T-helper 2 cell treated with Interferon-gamma antibody and Interleukin-4, amounts not matched to agents 5 μg/mL and 100 μg/mL, for 36 hours (primary cell): ENCODE results near the gene GPR160.
A peak's percentile ranks its signal among the peaks of the same experiment; 100 is the strongest.
"Not testable (repeated sequence)": the region's sequence is repeated elsewhere in the genome, so short reads cannot be mapped to it uniquely, and the experiment has no call there.

Experiments
- DNase-seq: peaks from one replicate; pipeline ENCODE4 v3.0.0; 2021; ENCODE audit warnings: low spot score
- H3K27ac Mint-ChIP-seq: one replicate; pipeline ENCODE4 v1.8.0; 2021; ENCODE audit warnings: mild to moderate bottlenecking, mixed read lengths
- H3K27me3 Mint-ChIP-seq: one replicate; pipeline ENCODE4 v1.8.0; 2021; ENCODE audit warnings: low read depth, mixed read lengths
- H3K36me3 Mint-ChIP-seq: one replicate; pipeline ENCODE4 v1.8.0; 2021; ENCODE audit warnings: low read depth, mixed read lengths
- H3K4me1 Mint-ChIP-seq: one replicate; pipeline ENCODE4 v1.8.0; 2021; ENCODE audit warnings: low read depth, mixed read lengths
- H3K4me3 Mint-ChIP-seq: one replicate; pipeline ENCODE4 v1.8.0; 2022; ENCODE audit warnings: mild to moderate bottlenecking, moderate library complexity, mixed read lengths
- H3K9me3 Mint-ChIP-seq: one replicate; pipeline ENCODE4 v1.8.0; 2021; ENCODE audit warnings: mixed read lengths

GPR160 gene

DNA sequence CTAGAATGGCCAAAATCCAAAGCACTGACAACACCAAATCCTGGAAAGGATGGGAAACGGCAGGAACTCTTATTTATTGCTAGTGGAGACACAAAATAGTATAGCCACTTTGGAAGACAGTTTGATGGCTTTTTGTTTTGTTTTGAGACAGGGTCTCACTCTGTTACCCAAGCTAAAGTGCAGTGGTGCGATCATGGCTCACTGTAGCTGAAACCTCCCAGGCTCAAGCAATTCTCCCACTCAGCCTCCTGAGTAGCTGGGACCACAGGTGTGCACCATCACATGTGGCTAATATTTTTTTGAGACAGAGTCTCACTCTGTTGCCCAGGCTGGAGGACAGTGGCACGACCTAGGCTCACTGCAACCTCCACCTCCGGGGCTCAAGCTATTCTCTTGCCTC lies 27.3 kb upstream of the GPR160 start:
- peaks cover 5% of the 10 kb centered on the region for H3K36me3 Mint-ChIP-seq
- H3K4me3 Mint-ChIP-seq: no peak overlapping the region
- no peaks in the 10 kb centered on the region for H3K9me3 Mint-ChIP-seq
- no peaks in the 10 kb centered on the region for H3K27me3 Mint-ChIP-seq
- H3K4me1 Mint-ChIP-seq: peaks cover 15% of the 10 kb centered on the region
- H3K27ac Mint-ChIP-seq: no peak overlapping the region
- DNase-seq: no peak

- Mint-ChIP-seq H3K4me1 (peaks cover 5% of the 10 kb centered on the region), H3K27ac (no peak overlapping the region), H3K4me3 (no peak overlapping the region), H3K27me3 (peaks cover 2% of the 10 kb centered on the region), H3K9me3 (no peaks in the 10 kb centered on the region), H3K36me3 (no peaks in the 10 kb centered on the region)
- DNase-seq: no peak
These were observed 25.0 kb upstream of the GPR160 start for GRCh38 chr3:170012683-170013400.

DNA sequence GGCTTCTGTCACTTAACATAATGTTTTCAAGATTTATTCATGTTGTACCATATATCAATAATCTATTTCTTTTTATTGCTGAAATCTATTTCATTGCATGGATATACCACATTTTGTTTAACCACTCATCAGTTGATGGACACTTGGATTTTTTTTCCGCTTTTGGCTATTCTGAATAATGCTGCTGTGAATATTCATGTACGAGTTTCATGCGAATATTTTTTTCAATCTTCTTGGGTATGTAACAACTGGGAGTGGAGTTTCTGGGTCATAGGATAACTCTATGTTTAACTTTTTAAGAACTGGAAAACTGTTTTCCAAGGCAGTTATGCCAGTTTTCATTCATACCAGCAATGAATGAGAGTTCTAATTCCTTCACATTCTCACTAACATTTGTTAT lies 21.7 kb upstream of the GPR160 start:
- no peak for DNase-seq
- peaks cover 10% of the 10 kb centered on the region for H3K4me1 Mint-ChIP-seq
- H3K36me3 Mint-ChIP-seq: no peaks in the 10 kb centered on the region
- H3K27ac Mint-ChIP-seq: no peak overlapping the region
- H3K9me3 Mint-ChIP-seq: no peaks in the 10 kb centered on the region
- peaks cover 11% of the 10 kb centered on the region for H3K27me3 Mint-ChIP-seq
- no peak overlapping the region for H3K4me3 Mint-ChIP-seq

DNA sequence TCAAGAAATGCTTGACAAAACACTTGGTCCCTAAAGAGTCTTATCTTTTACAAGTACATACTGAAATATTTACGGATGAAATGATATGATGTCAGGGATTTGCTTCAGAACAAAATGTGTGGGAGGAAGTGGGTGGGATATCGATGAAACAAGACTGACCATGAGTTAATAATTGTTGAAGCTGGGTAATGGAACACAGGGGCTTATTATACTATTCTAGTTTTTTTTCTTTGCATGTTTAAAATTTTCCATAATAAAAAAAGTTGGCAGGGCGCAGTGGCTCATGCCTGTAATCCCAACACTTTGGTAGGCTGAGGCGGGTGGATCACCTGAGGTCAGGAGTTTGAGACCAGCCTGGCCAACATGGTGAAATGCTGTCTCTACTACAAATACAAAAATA lies 18.5 kb upstream of the GPR160 start:
- Mint-ChIP-seq H3K4me1 (peaks cover 11% of the 10 kb centered on the region), H3K27me3 (peaks cover 14% of the 10 kb centered on the region)
- H3K9me3 Mint-ChIP-seq, DNase-seq, H3K4me3 Mint-ChIP-seq, H3K27ac Mint-ChIP-seq, H3K36me3 Mint-ChIP-seq: not testable (repeated sequence)

DNA sequence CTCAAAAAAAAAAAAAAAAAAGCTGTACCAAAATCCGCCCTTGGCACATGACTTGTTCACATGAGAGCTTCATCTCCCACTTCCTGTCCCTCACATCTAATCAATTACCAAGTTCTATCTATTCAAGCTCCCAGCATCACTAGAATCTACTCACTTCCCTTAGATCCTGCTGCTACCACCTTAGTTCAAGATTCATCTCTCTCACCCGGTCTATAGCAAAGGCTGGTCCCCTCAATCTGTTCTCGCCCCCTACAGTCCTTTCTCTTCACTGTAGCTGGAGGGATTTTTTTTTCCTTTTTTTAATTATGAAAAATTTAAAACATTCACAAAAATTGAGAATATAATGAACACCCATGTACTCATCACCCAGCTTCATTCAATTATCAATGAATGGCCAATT lies 16.7 kb upstream of the GPR160 start:
- H3K36me3 Mint-ChIP-seq: no peaks in the 10 kb centered on the region

GRCh38 chr3:170022336-170022735 lies 15.5 kb upstream of the GPR160 start:
- Mint-ChIP-seq H3K36me3 (peaks cover 2% of the 10 kb centered on the region), H3K27me3 (peaks cover 13% of the 10 kb centered on the region), H3K9me3 (peaks cover 4% of the 10 kb centered on the region), H3K4me3 (no peak overlapping the region), H3K27ac (no peak overlapping the region), H3K4me1 (peaks cover 19% of the 10 kb centered on the region)
- DNase-seq: no peak

More for the DNA sequence above, 16.7 kb upstream of the GPR160 start:
- no peak for DNase-seq
- Mint-ChIP-seq H3K9me3 (no peaks in the 10 kb centered on the region), H3K27me3 (peaks cover 15% of the 10 kb centered on the region), H3K4me1 (peaks cover 15% of the 10 kb centered on the region), H3K4me3 (no peak overlapping the region), H3K27ac (no peak overlapping the region)

DNA sequence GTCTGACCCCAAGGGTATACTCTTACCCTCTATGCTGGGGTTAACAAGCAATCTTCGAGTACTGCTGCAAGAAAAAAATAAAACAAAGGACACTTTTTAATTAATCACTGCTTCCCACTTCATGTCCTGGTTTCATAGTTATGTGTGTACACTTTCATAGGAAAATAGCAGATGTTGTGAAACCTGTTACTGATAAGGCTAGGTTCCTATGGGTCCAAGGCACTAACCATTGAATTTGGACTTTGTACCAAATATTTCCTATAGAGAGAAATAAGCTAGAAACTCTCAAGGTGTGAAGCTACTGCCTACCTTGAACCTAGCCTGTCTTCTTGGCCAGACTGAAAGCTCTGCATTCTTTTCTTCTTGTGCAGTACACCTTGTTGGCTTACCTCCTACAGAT lies 14.6 kb upstream of the GPR160 start:
- Mint-ChIP-seq H3K36me3 (peaks cover 4% of the 10 kb centered on the region), H3K9me3 (peaks cover 8% of the 10 kb centered on the region), H3K27me3 (peaks cover 10% of the 10 kb centered on the region)

GRCh38 chr3:170024581-170024980 lies 13.2 kb upstream of the GPR160 start:
- peaks cover 4% of the 10 kb centered on the region for H3K27me3 Mint-ChIP-seq
- H3K4me1 Mint-ChIP-seq: peaks cover 25% of the 10 kb centered on the region
- H3K4me3 Mint-ChIP-seq: no peak overlapping the region
- no peak overlapping the region for H3K27ac Mint-ChIP-seq
- H3K36me3 Mint-ChIP-seq: peaks cover 4% of the 10 kb centered on the region
- no peak for DNase-seq
- peaks cover 8% of the 10 kb centered on the region for H3K9me3 Mint-ChIP-seq

More for the DNA sequence above, 14.6 kb upstream of the GPR160 start:
- no peak for DNase-seq
- H3K4me1 Mint-ChIP-seq: peaks cover 25% of the 10 kb centered on the region
- H3K4me3 Mint-ChIP-seq: no peak overlapping the region
- H3K27ac Mint-ChIP-seq: no peak overlapping the region

DNA sequence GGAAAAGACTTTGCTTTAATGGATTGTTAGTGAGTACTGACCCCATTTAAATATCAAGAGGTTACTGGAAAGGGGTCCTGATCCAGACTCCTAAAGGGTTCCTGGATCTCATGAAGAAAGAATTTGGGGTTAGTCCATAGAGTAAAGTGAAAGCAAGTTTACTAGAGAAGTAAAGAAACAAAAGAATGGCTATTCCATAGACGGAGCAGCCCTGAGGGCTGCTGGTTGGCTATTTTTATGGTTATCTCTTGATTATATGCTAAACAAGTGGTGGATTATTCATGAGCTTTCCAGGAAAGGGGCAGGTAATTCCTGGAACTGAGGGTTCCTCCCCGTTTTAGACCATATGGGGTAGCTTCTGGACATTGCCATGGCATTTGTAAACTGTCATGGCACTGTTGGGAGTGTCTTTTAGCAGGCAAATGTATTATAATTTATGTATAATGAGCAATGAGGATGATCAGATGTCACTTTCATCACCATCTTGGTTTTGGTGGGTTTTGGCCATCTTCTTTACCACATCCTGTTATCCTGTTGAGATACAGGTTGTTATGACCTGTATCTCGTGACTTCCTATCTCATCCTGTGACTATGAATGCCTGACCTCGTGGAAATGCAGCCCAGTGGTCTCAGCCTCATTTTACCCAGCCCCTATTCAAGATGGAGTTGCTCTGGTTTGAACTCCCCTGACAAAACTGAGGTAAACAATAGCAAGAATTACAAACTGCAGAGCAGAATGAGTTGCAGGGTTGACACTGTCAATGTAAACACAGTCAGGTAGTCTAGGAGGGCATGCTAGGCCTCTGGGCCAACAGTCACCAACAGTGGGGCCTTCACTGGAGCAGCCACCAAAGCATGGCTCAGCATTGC lies 10.3 kb upstream of the GPR160 start:
- Mint-ChIP-seq H3K27ac (peak overlapping the region; percentile 85), H3K27me3 (peaks cover 4% of the 10 kb centered on the region), H3K4me3 (peak overlapping the region; percentile 44), H3K36me3 (peaks cover 4% of the 10 kb centered on the region), H3K9me3 (peaks cover 8% of the 10 kb centered on the region), H3K4me1 (peaks cover 29% of the 10 kb centered on the region)
- DNase-seq: peak; percentile 8

DNA sequence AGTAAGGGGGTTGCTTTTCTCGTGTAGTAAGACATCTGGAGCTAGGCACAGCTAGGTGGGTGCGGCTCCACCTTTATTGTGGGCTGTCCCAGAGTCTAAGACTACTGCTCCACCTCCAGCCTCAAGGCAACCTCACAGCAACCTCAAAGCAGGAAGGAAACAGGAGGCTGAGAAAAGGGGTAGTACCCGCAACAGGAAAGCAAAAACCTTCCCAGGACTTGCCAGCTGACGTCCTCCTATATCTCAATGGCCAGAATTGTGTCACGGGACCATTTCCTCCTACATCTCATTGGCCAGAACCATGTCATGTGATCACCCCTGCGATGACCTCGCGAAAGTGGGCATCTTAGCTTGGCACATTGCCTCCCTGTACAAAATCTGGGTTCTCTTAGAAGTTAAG lies 4.3 kb upstream of the GPR160 start:
- peaks cover 33% of the 10 kb centered on the region for H3K4me1 Mint-ChIP-seq
- H3K27ac Mint-ChIP-seq: peak overlapping the region; percentile 43

GRCh38 chr3:170038434-170039110 lies 777 bp downstream of the GPR160 start:
- Mint-ChIP-seq H3K27me3 (peaks cover 3% of the 10 kb centered on the region), H3K36me3 (peaks cover 9% of the 10 kb centered on the region), H3K4me1 (peaks cover 17% of the 10 kb centered on the region), H3K9me3 (peaks cover 3% of the 10 kb centered on the region), H3K4me3 (peak overlapping the region; percentile 86), H3K27ac (peak overlapping the region; percentile 65)
- no peak for DNase-seq

More for the DNA sequence above, 4.3 kb upstream of the GPR160 start:
- DNase-seq: peak; percentile 20
- H3K9me3 Mint-ChIP-seq: peaks cover 5% of the 10 kb centered on the region
- no peaks in the 10 kb centered on the region for H3K27me3 Mint-ChIP-seq
- peaks cover 5% of the 10 kb centered on the region for H3K36me3 Mint-ChIP-seq
- H3K4me3 Mint-ChIP-seq: peak overlapping the region; percentile 52

- Mint-ChIP-seq H3K9me3 (no peaks in the 10 kb centered on the region), H3K27me3 (peaks cover 3% of the 10 kb centered on the region), H3K27ac (no peak overlapping the region), H3K4me3 (no peak overlapping the region), H3K4me1 (peaks cover 17% of the 10 kb centered on the region), H3K36me3 (peaks cover 9% of the 10 kb centered on the region)
- DNase-seq: no peak
These were observed 2.6 kb downstream of the GPR160 start for GRCh38 chr3:170040418-170040817.

DNA sequence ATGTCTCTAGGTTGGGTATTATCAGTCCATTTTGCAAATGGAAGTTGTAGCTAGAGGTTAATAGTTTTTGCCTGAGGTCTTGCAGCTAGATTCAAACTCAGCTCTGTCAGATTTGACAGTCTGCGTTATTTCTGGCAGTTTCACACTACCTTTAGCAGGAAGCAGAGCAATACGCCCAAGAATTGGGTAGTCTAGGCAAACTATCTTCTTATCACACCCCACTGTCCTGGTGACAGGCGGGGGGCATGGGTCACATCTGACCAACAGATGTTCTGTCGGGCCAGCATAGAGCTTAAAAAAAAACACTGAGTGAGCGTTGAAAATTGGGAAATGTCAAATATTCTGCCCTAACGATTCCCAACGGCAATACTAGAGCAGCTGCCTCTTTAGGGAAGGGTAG lies 5.7 kb downstream of the GPR160 start:
- H3K36me3 Mint-ChIP-seq: peaks cover 9% of the 10 kb centered on the region
- peaks cover 3% of the 10 kb centered on the region for H3K27me3 Mint-ChIP-seq
- H3K4me3 Mint-ChIP-seq: no peak overlapping the region
- no peak overlapping the region for H3K27ac Mint-ChIP-seq
- H3K9me3 Mint-ChIP-seq: no peaks in the 10 kb centered on the region
- no peak for DNase-seq
- H3K4me1 Mint-ChIP-seq: peaks cover 22% of the 10 kb centered on the region

GRCh38 chr3:170044271-170044670 lies 6.5 kb downstream of the GPR160 start:
- Mint-ChIP-seq H3K4me3 (no peak overlapping the region), H3K4me1 (peaks cover 20% of the 10 kb centered on the region), H3K27me3 (peaks cover under 1% of the 10 kb centered on the region), H3K27ac (no peak overlapping the region), H3K36me3 (peaks cover 9% of the 10 kb centered on the region), H3K9me3 (no peaks in the 10 kb centered on the region)
- DNase-seq: no peak
